ENCODE results near the gene MFSD2B. TPM values are rescaled to one million over a fixed set of nuclear protein-coding genes. Genes with fewer than 3 reads are reported as not detected.

The MFSD2B gene
- total and polyA plus RNA-seq, 2 donors (not counting 3 experiments of a cell fraction or from before 2014, with no cell fraction given), result 0.29 to 0.82 TPM

GRCh38 chr2:24072259-24072658 is 62.4 kb downstream of the MFSD2B start:
- Histone ChIP-seq H3K79me2 (ENCODE audit: control insufficient read depth, insufficient read depth, low read length) (peaks cover 37% of the 10 kb centered on the region), H3K9ac (replicated peaks; ENCODE audit: extremely low read depth, insufficient read depth, low read length) (no peak overlapping the region), H3K9me3 (replicated peaks; ENCODE audit: control insufficient read depth, insufficient read depth, low read length) (no peaks in the 10 kb centered on the region), H3K27ac (ENCODE audit: insufficient read depth, low read depth, low read length) (no peak overlapping the region), H3K4me3 (replicated peaks in 1 of 3; ENCODE audit: insufficient read depth in 1 of 3, low read depth in 1 of 3, low read length in 3 of 3) (no peak overlapping the region), H3K4me1 (ENCODE audit: control insufficient read depth, extremely low read depth, insufficient read depth, low read length) (peaks cover 7% of the 10 kb centered on the region), H3K36me3 (ENCODE audit: control insufficient read depth in 2 of 2, extremely low read depth in 1 of 2, insufficient read depth in 2 of 2, low read length in 2 of 2) (peaks cover 6 to 11% of the 10 kb centered on the region in 2 experiments), H3K4me2 (ENCODE audit: insufficient read depth, low read length) (no peak overlapping the region), H2AFZ (ENCODE audit: low read depth, low read length) (no peak overlapping the region), H4K20me1 (replicated peaks; ENCODE audit: control insufficient read depth, extremely low read depth, insufficient read depth, low read length) (no peaks in the 10 kb centered on the region), H3K9me1 (replicated peaks; ENCODE audit: control insufficient read depth, extremely low read depth, insufficient read depth, low read length) (no peaks in the 10 kb centered on the region), H3K27me3 (ENCODE audit: control insufficient read depth in 2 of 2, insufficient read depth in 2 of 2, low read length in 2 of 2) (no peaks in the 10 kb centered on the region)
- FAIRE-seq (no peak), DNase-seq (ENCODE audit: low read depth, low spot score) (no peak)
- ChIA-PET CTCF (interaction anchor here (1.2 to 2.2 kb wide), 3 partner anchors 12 to 145 kb away, joined by 3 to 9 read pairs (median 6); partner anchors contain the start of genes ATAD2B, TP53I3 and WDCP), POLR2A (no interaction called here)
- dilution Hi-C loops (cut with MboI; ENCODE audit: extremely low pct_ligation_motif_present, low sequenced_read_pairs) (no loop called here), intact Hi-C loops (cut with micrococcal nuclease) (no loop called here)
- no TSS peak for BruUV-seq (replicated peaks)
- TF ChIP-seq MYC (IDR thresholded peaks at IDR 0.05; ENCODE audit: low read depth, low read length) (no peak), POLR2AphosphoS5 (IDR thresholded peaks at IDR 0.05; ENCODE audit: insufficient read depth, low read depth, low read length) (no peak), MAX (IDR thresholded peaks at IDR 0.05; ENCODE audit: insufficient read depth, insufficient read length) (no peak), EZH2 (IDR thresholded peaks at IDR 0.05; ENCODE audit: borderline replicate concordance, low read depth, low read length, severe bottlenecking) (no peak), POLR2A (IDR thresholded peaks at IDR 0.05; ENCODE audit: low read depth, low read length) (no peak), JUN (IDR thresholded peaks at IDR 0.05; ENCODE audit: borderline replicate concordance, insufficient read depth, insufficient read length, low read depth) (no peak), FOS (IDR thresholded peaks at IDR 0.05; ENCODE audit: borderline replicate concordance, insufficient read depth, low read length) (no peak), GATA2 (IDR thresholded peaks at IDR 0.05; ENCODE audit: insufficient read depth, insufficient read length, low read depth, low read length) (no peak), CTCF (IDR thresholded peaks at IDR 0.05; ENCODE audit: extremely low read depth in 1 of 2, insufficient read depth in 1 of 2, low read depth in 1 of 2, low read length in 2 of 2) (no peak)
